Glomerular visceral epithelial cell (primary cell): Measurements from ENCODE around the gene SH2D5.

Source experiments
- DNase-seq: peaks from one replicate; pipeline ENCODE4 v3.0.0-alpha.2; 2016; ENCODE audit errors: extremely low spot score

SH2D5 gene

DNA sequence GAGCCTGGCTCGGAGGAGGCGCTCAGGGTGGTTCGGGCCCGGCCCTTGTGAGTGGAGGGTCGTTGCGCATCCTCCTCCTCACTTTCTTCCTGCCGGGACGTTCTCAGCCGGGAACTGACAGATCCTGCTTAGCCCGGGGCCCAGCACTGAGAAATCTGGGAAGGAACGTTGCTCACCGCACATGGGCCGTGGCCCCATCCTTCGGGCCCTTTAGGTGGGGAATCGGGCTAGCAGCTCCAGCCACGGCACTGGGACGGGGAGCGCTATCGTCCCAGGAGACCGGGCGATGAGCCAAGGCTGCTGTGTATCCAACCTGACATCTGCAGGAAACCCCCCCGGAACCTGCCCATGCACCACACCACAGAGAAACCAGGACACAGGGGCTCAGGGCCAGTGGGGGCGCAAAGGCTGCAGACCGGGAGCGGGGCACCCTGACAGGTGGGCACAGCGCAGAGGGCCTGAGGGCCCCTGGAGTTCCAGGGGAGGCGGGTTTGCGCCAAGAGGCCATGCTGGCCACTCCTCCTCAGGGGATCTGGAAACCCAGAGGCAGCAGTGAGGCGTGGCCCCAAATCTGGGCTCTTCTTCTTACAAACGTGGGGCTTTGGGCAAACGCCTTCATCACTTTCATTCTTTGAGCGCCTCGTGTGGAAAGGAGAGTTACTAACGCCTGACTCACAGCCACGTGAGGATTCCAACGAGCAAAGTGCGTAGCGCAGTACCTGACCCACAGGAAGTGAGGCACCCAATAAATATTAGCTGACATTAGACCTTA is at the start of gene SH2D5:
Gene SH2D5, minus strand, starts transcription at position 116 of the 772 bp plus-strand sequence. CDS start 4,659 bp downstream, outside the sequence.
- DNase-seq = peak; percentile 96

DNA sequence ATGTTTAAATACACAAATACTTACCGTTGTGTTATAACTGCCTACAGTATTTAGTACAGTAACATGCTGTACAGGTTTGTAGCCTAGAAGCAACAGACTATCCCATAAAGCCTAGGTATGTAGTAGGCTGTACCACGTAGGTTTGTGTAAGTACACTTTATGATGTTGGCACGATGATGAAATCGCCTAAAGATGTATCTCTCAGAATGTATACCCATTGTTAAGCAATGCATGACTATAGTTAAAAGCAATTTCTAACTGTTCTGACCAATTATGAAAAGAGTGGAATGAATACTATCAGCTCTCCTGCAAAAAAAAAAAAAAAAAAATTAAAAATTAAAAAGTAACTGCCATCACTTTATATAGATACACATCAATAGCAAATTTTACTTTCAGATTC is 43.2 kb upstream of the SH2D5 start:
- no peak for DNase-seq

DNA sequence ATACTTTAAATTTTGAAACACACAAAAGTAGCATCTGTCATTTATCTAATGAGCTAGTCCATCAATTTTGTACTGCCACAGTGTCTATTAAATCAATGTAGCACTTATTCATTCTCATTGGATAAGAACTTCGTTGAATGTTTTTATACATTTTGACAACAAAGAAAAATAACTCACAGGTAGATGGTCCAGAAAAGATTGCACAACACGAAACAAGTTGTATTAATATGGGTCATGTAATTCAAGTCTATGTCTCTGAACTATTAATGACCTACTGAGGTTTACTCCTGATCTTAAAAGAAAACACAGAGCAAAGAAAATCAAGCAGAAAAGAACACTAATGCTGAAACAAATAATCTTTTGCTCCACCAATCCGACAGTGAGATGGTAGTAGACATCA is 39.3 kb upstream of the SH2D5 start:
- no peak for DNase-seq

DNA sequence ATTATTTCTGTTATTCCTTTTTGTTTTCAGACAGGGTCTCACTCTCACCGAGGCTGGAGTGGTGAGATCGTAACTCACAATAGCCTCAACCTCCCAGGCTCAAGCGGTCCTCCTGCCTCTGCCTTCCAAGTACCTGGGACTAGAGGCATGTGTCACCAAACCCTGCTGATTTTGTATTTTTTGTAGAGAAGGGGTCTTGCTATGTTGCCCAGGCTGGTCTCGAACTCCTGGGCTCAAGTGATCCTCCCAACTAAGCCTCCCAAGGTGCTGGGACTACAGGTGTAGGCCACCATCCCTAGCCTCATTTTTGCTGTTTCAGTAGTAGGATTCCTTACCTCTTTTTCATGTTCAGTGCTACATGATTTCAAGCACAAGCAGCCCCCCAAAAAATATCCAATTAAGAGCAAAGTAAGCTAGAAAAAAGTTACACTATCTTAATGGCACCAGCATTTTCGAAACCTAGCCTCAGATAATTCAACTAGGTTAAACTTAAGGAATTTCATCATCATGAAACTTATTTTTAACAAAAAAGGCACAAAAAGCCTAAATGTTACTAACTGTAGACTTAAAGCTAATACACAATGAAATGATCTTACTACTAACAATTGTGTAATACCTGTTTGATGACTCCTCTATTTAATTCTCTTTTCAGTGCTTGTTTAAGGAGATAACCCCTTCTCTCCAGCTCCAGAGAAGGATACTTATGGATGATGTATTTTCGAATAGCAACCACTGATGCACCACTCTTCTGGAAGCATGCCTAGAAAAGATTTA is 38.0 kb upstream of the SH2D5 start:
- no peak for DNase-seq

DNA sequence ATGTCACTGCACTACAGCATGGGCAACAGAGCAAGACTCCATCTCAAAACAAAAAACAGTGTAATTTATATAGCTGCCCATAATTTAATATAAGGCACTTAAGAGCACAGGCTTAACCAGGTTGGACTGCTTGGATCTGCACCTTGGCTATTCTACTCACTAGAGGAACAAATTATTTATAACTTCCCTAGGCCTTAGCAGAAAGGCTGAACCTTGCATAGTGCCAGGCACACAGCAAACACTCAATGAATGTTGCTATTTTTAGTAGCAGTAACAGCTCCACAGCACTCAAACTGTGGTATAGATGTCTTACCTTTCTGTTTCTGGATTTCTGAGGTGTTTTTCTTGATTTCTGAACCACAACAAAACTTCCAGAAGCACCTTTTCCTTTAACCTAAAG is 34.8 kb upstream of the SH2D5 start:
- no peak for DNase-seq

DNA sequence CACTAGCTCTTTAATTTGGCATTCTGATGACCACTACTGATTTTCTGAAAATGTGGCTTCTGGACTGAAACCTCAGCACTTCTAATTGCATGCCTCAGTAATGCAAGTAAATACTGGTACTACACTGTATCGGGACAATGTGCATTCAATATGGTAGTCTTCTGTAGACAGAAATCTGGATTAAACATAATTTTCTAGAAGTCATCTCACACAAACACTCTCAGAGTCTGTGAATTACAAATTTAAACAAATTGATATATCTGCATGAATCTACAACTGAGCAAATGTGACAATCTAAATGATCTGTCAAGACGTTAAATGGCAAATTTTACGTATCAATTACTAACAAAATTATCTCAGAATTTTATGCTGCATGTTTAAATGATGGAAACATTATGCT is 30.9 kb upstream of the SH2D5 start:
- no peak for DNase-seq

DNA sequence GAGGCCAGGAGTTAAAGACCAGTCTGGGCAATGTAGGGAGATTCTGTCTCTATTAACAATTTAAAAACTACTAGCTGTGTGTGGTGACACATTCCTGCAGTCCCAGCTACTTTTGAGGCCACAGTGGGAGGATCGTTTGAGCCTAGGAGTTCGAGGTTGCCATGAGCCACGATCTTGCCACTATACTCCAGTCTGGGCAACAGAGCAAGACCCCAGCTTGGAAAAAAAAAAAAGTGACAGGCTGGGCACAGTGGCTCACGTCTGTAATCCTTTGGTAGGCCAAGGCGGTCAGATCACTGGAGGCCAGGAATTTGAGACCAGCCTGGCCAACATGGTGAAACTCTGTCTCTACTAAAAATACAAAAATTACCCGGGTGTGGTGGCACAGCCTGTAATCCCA is 27.8 kb upstream of the SH2D5 start:
- DNase-seq = no peak

DNA sequence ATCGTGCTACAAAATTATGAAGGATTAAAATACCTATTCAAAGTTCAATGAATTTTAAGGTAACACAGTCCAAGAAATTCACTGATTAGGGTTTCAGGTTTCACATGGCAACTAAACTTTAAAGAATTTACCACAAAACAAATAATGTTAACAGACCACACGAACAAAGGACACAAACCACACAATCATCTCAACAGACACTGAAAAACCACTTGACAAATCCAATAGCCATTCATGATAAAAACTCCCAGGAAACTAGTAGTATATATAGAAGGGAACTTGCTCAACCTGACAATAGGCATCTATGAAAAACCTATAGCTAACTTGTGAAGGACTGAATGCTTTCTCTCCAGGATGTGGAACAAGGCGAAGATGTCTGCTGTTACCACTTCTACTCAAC is 21.1 kb upstream of the SH2D5 start:
- DNase-seq = no peak

DNA sequence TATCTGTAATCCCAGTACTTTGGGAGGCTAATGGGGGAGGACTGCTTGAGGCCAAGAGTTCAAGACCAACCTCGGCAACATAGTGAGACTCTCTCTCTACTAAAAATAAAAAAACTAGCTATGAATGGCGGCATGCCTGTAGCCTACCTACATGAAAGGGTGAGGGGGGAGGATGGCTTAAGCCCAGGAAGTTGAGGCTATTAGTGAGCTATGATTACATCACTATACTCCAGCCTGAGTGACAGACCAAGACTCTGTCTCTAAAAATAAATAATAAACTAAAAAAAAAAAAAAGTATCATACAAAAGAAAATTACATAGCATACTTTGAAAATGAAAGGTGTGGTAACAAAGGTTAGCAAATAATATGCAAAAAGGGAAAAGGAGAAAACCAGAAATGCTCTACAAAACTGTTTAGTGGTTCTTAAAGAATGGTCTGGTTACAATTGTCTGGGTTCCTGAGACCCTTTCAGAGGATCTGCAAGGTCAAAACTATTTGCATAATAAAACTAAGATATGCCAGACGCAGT is 19.0 kb upstream of the SH2D5 start:
- no peak for DNase-seq

DNA sequence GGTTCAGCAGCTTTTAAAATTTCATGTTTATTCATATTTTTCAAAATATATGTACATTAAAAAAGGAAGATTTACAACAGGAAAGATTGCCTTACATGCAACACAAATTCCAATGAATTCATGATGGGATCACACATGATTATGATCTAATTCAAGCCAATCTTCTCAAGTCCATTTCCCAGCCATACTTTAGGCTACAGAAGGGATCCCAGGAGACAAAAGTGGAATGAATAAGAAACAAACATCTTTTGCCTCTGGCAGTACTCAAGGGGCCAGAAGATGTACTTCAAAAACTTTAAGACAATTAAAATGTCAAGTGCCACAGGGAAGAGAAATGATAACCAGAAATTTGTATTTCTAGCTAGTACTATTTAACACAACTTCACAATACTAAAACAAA is 10.2 kb upstream of the SH2D5 start:
- no peak for DNase-seq

DNA sequence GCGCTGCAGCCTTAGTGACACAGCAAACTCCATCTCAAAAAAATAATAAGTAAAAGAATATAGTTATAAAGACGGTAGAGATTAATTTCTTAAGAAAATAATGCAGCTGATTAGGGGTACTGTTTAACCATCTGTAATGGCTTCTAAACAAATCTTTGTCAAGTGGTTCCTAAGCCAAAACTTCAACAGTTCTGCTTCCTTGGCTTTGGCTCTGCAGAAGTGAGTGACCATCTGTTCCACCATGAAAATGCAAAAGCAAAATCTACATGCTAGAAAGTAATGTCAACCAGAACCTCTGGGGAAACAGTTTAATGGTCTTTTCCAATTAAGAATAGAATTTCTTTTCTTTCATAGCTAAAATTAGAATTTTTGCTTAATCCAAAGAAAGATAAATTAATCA is 8.3 kb upstream of the SH2D5 start:
- DNase-seq = no peak

DNA sequence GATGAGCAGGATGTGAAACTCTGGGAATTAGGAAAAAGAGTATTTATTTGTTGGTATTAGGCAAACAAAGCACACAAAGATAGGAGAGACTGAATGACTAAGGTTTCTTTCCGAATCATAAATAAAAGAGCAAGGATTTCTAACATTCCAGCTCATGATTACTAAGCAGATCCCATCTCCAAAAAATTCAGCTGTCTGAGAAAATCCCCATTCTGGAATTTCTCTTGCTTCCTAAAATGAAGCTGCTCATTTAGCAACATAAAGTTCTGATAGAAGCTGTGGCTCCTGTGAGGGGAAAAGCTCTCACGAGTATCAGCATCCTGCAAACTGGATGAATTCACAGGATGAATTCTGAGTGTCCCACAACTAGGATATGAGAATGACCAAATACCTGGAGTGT is 6.7 kb upstream of the SH2D5 start:
- DNase-seq = no peak

DNA sequence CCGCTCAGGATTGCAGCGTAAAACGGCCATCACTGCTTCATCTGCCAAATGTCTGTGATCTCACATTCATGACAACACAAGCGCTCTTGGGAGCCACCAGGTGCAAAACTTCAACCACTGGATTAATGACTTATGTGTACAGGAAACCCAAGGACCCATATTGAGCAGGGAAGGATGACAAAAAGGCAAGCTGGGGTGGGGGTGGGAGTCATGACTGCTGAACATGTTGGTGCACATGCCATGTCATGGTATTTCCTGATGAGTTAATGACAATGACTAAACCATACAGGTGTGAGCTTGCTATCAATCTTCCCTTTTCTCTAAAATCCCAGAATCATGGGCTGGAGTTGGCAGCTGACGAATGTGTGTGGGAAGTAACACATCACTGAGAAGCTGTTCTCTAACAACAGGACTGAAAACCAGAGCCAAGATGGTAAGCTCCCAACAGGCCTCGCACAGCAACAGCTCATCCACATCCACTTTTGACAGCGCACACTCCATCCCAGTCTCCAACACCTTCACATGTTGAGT is 3.1 kb upstream of the SH2D5 start:
- DNase-seq = no peak

DNA sequence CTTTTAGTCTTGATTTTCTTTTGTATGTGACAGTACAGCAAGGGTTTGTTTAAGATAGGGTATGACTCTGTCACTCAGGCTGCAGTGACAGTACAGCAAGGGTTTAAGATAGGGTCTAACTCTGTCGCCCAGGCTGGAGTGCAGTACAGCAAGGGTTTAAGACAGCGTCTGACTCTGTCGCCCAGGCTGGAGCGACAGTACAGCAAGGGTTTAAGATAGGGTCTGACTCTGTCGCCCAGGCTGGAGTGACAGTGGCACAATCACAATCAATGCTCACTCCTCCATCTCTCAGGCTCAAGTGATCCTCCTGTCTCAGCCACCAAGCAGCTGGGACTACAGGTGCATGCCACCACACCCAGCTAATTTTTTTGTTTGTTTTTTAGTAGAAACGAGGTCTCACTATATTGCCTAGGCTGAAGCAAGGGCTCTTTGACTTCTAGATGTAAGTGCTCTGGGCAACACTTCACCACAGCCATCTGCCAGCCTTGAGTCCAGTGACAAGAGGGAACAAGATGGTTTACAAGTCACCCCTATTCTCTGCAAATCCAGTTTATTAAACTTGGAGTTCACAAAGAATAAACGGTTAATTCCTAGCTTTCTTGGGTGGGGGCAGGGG is 965 bp upstream of the SH2D5 start:
- no peak for DNase-seq

DNA sequence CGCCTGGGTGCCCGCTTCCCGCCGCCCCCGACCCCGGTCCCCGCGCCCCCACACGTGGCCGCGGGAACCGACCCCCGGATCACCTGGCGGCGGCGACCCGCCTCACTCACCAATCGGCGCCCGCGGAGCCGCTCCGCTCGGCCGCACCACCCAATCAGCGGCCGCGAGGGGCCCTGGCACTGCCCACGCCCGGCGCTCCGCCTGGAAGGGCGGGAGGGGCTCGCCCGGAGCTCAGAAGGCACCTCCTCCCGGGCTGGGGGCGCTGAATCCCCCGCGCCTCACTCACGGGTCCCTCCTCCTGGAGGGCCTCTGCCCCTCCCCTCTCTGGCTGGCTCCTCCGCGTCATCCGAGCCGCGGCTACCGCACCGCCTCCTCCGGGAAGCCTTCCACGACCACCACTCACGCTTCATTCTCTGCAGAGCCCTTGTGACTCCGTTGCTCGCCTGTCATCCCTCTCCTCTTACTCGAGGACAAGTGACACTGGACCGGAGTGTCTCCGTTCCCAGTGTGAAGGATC is 374 bp downstream of the SH2D5 start:
- peak; percentile 77 for DNase-seq

DNA sequence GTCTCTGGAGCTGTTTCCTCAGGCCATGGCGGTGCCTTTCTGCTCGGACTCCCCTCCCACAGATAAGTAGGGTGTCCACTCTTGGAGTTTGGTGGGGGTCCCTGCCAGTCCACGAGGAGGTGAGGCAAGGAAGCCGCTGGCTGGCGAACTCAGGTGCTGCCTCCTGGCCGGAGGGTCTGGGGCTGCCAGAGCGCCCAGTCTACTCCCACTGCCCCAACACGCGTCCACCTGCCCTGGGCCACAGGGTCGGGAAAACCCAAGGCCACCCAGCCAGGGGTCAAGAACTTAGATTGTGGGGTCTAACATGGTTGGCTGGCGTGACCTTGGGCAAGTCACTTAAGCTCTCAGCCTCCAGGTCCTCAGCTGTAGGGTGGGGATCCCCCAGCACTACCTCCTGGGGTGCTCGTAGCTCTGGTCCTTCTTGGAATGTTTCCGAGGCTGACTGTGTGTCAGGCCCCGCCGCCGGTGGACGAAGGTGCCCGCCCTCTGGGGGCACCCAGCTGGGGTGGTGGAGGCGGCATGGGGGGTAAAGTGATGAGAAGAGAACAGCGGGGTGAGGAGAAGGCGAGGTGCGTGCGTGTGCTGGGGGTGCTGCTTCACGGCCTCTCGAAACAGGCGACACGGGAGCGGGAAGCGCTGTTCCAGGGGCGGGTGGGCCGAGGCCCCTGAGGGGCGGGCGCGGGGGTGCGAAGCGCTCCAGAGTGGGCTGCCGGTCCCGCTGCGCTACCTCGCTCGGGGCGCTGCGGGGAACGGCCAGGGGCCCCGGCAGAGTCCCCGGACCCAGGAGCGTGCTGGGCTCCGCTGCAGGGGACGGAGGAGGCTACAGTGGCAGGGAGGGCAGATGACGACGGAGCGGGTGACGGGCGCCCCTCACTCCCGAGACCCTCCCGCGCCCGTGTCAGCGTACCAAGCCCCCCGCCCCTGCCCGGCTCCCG is 1.2 kb downstream of the SH2D5 start:
- DNase-seq = peak; percentile 10

DNA sequence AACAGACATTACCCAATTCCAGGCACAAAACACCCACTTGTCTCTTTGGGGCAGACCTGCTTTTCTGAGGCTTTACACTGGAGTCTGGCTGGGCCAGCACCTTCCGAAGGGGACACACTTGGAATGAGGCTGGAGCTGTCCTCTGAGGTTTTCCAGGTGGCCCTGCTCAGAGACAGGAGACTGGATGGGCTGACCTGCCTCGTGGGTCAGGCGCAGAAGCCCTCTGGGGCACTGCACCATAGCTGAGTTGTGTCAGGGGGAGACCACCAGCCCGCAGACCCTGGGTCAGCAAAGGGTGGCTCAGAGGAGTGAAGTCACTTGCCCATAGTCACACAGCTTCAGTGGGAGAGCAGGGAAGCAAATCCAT is 1.8 kb downstream of the SH2D5 start:
- DNase-seq = no peak

DNA sequence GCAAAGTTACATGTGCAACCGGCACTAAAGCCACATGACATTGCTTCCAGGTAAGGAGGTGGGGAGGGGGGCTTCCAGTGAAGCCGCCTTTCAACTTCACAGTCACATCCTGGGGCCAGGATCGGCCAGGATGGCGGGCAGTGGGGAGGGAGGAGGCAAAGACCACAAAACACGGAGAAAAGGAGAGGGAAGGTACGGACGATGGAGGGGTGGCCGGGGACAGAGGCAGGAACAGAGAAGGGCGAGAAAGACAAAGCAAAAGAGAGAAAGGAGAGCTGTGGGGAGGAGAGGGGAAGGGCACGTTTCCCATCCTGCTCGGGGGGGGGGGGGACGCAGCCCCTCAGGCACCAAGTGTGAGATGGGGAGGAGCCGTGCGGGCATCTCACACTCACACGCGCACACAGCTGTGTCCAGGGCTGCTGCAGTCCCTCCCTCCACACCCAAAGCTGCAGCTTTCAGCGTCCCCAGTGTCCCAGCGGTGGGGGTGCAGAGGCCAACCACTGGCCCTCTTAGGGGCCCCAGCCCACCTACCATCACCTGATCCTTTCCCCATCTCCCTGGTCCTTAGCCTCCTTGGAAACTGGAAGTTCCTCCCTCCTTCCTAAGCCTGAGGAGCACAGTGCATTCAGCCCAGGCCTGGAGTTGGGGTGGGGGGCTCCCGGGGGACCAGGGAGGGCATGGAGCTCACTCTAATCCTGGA is 2.4 kb downstream of the SH2D5 start:
- no peak for DNase-seq

DNA sequence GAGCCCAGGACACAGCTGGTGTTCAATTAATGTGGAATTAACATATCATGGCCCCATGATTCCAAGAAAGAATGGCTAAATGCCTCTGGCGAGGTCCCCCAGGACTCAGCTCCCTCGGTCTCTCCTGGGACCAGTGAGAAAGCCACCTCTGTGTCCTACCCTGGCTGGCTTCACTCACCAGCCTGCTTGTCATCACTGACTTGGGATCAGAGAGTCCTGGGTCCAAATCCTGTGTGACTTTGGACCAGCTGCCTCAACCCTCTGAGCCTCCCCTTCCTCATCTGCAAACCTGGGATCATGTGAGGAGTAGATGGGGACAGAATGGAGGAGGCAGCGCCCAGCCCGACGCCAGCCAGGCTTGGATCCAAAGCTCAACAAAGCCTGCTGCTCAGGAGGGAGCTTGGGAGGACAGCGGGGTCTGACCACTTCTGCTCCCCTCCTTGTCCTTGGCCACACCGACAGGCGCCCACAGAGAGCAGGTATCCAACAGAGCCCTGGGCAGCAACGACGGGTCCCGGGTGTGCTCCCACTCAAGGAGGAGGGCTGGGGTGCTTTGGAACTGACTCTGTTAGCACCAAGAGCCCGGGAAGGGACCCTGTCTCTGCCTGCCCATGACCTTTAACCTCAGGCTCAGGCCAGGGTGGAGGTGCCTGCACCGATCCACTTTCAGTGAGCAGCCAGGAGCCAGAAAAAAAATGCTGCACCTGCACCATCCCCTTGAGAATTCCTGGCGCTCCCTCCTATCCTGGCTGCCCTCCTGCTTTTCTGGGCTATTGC is 3.2 kb downstream of the SH2D5 start:
- DNase-seq = no peak
